Prostate gland (tissue), 2 donors: ENCODE results near the gene GALNT7.
A peak's percentile ranks its signal among the peaks of the same experiment; 100 is the strongest.

ENCODE experiments used
- CTCF ChIP-seq, 4 experiments: fragments of 200-600 bp in 2 of 4; fragments of 450-650 bp in 2 of 4; sonication (generic) in 2 of 4; IDR thresholded peaks; 1 replicate in 3 of 4; 2 replicates in 1 of 4; pipeline ENCODE4 v1.5.1; 2016 to 2019; ENCODE audit warnings: antibody characterized with exemption in 4 of 4, mild to moderate bottlenecking in 2 of 4, moderate library complexity in 2 of 4
- POLR2AphosphoS5 ChIP-seq: sonication (generic); formaldehyde crosslinking; IDR thresholded peaks from one replicate; pipeline ENCODE4 v1.6.1; 2017; ENCODE audit warnings: antibody characterized with exemption

- TF ChIP-seq CTCF (IDR thresholded peaks at IDR 0.05) (no peak), POLR2AphosphoS5 (peak; percentile 69)
These were observed 43.2 kb downstream of the GALNT7 start for GRCh38 chr4:173211838-173212237.
